MCF 10A (cell line): ENCODE results near the gene ASCC2. TPM values are rescaled to one million over a fixed set of nuclear protein-coding genes. Genes with fewer than 3 reads are reported as not detected.
A peak's percentile ranks its signal among the peaks of the same experiment; 100 is the strongest.

Source experiments
- BruUV-seq: library from RNA; stranded (reverse); fragments of 400-500 nt; replicated peaks from 2 replicates; lab custom pipeline; 2021; lab: Mats Ljungman, UMichigan
- CTCF ChIA-PET: fragments of 300-600 bp; sonication (Branson Sonifier 250); formaldehyde crosslinking; extraction: SDS; loops from one replicate; lab custom pipeline; 2021; ENCODE audit warnings: antibody characterized with exemption, inconsistent platforms; lab: Yijun Ruan, JAX
- POLR2A ChIA-PET: fragments of 300-600, 350-650 bp; sonication (Branson Sonifier 250); formaldehyde crosslinking; extraction: SDS; loops from one replicate; lab custom pipeline; 2020; ENCODE audit warnings: antibody characterized with exemption, inconsistent platforms; lab: Yijun Ruan, JAX
- DNase-seq: peaks from one replicate; pipeline ENCODE4 v3.0.0-alpha.2; 2018; ENCODE audit not compliant: unreplicated experiment
- H3K27ac Mint-ChIP-seq: one replicate; pipeline ENCODE4 v1.8.0; 2022; ENCODE audit warnings: mild to moderate bottlenecking, low read depth, mixed read lengths; ENCODE audit not compliant: unreplicated experiment
- H3K27me3 Mint-ChIP-seq: one replicate; pipeline ENCODE4 v1.8.0; 2022; ENCODE audit warnings: mixed read lengths; ENCODE audit not compliant: insufficient read depth, unreplicated experiment
- H3K36me3 Mint-ChIP-seq: one replicate; pipeline ENCODE4 v1.8.0; 2022; ENCODE audit warnings: mild to moderate bottlenecking, moderate library complexity, mixed read lengths; ENCODE audit not compliant: insufficient read depth, unreplicated experiment
- H3K4me1 Mint-ChIP-seq: one replicate; pipeline ENCODE4 v1.8.0; 2022; ENCODE audit warnings: mixed read lengths; ENCODE audit not compliant: insufficient read depth, unreplicated experiment
- H3K4me3 Mint-ChIP-seq: one replicate; pipeline ENCODE4 v1.8.0; 2022; ENCODE audit warnings: mild to moderate bottlenecking, moderate library complexity, mixed read lengths; ENCODE audit not compliant: unreplicated experiment
- H3K9me3 Mint-ChIP-seq: one replicate; pipeline ENCODE4 v1.8.0; 2022; ENCODE audit warnings: mixed read lengths; ENCODE audit not compliant: unreplicated experiment
- CTCF ChIP-seq: fragments of 200-600 bp; IDR thresholded peaks from one replicate; pipeline ENCODE4 v1.8.0; 2022; ENCODE audit warnings: antibody characterized with exemption, mild to moderate bottlenecking; ENCODE audit not compliant: unreplicated experiment
- intact Hi-C: fragments of 100-400 bp; cut with micrococcal nuclease; formaldehyde crosslinking; loops from 2 replicates; pipeline ENCODE4 v1.14.1; 2022
- total RNA-seq: library from RNA; stranded (reverse); gene quantifications from 2 replicates; pipeline ENCODE4 v1.2.3, GENCODE V29; 2022

ASCC2 gene
- total RNA-seq, 1 experiment from 2014 or later, result 70.7 TPM

- Mint-ChIP-seq H3K4me1 (no peaks in the 10 kb centered on the region), H3K4me3 (no peak overlapping the region), H3K36me3 (peaks cover 42% of the 10 kb centered on the region), H3K27me3 (no peaks in the 10 kb centered on the region), H3K9me3 (no peaks in the 10 kb centered on the region), H3K27ac (no peak overlapping the region)
- POLR2A ChIA-PET, result interaction anchor here (0.6 kb wide), 1 partner anchor 22 kb away, joined by 4 read pairs; the partner anchor contains the start of gene ZMAT5
- BruUV-seq, result TSS peak; percentile 87
- no peak for DNase-seq
- CTCF ChIA-PET, result interaction anchor here (1.0 kb wide), 1 partner anchor 11 kb away, joined by 3 read pairs; no protein-coding TSS in a partner anchor
- TF ChIP-seq CTCF, result no peak
- intact Hi-C loops, result no loop called here
These were observed 49.5 kb downstream of the ASCC2 start for GRCh38 chr22:29788339-29789279.

GRCh38 chr22:29787371-29787980, 50.6 kb downstream of the ASCC2 start:
- no peak for DNase-seq
- H3K27ac Mint-ChIP-seq, result no peak overlapping the region
- peaks cover 35% of the 10 kb centered on the region for H3K36me3 Mint-ChIP-seq
- H3K4me1 Mint-ChIP-seq, result peaks cover 3% of the 10 kb centered on the region
- intact Hi-C loops, result no loop called here
- no peaks in the 10 kb centered on the region for H3K9me3 Mint-ChIP-seq
- no peak for TF ChIP-seq CTCF
- no TSS peak for BruUV-seq
- ChIA-PET POLR2A (interaction anchor here (0.7 kb wide), 1 partner anchor 83 kb away, joined by 4 read pairs; no protein-coding TSS in a partner anchor), CTCF (no interaction called here)
- H3K27me3 Mint-ChIP-seq, result no peaks in the 10 kb centered on the region
- no peak overlapping the region for H3K4me3 Mint-ChIP-seq

- ChIA-PET POLR2A (interaction anchor here (0.6 to 1.3 kb wide), 2 partner anchors 12 to 487 kb away, joined by 3 to 6 read pairs; no protein-coding TSS in a partner anchor), CTCF (no interaction called here)
- no peak for TF ChIP-seq CTCF
- Mint-ChIP-seq H3K27me3 (no peaks in the 10 kb centered on the region), H3K4me3 (no peak overlapping the region), H3K27ac (no peak overlapping the region), H3K9me3 (no peaks in the 10 kb centered on the region), H3K36me3 (peaks cover 23% of the 10 kb centered on the region), H3K4me1 (peaks cover 11% of the 10 kb centered on the region)
- intact Hi-C loops, result no loop called here
- BruUV-seq, result no TSS peak
- DNase-seq, result no peak
These were observed 52.0 kb downstream of the ASCC2 start for GRCh38 chr22:29786031-29786430.
